SKM-1 (cell line): ENCODE data around the gene SAT2.

Source experiments
- DNase-seq: peaks from one replicate; lab custom pipeline; 2025; ENCODE audit not compliant: unreplicated experiment; lab: John Stamatoyannopoulos, UW

Gene SAT2

GRCh38 chr17:7576432-7576937 is 51.1 kb downstream of the SAT2 start:
- DNase-seq: no peak
